K562 (cell line): ENCODE measurements around the gene XAGE3. TPM values are rescaled to one million over a fixed set of nuclear protein-coding genes. Genes with fewer than 3 reads are reported as not detected.

Experiments
- ATAC-seq: fragments of 200-7000 bp; cut with Tn5 transposase; 3 replicates; pipeline ENCODE4 v1.9.1; 2020; ENCODE audit warnings: moderate library complexity
- BruUV-seq: library from RNA; stranded (reverse); fragments of 400-500 nt; replicated peaks from 2 replicates; lab custom pipeline; 2021; lab: Mats Ljungman, UMichigan
- CTCF ChIA-PET: fragments of 300-600 bp; formaldehyde crosslinking; extraction: SDS; loops from one replicate; lab custom pipeline; 2021; ENCODE audit warnings: low intra/inter-chr PET ratio; lab: Yijun Ruan, JAX
- POLR2A ChIA-PET: fragments of 300-600, 350-650 bp; sonication (Branson Sonifier 250); formaldehyde crosslinking; extraction: SDS; loops from one replicate; lab custom pipeline; 2021; ENCODE audit warnings: antibody characterized with exemption, inconsistent platforms; lab: Yijun Ruan, JAX
- DNase-seq, 4 experiments: peaks; one replicate each; pipeline versions ENCODE4 v3.0.0 to v3.0.0-alpha.2; 2011 to 2018; ENCODE audit warnings: low spot score in 3 of 4, mixed read lengths in 3 of 4; ENCODE audit errors: extremely low read depth in 1 of 4
- FAIRE-seq: peaks from 2 replicates; lab custom pipeline; 2011; peaks lifted over from hg19 to GRCh38; lab: Jason Lieb, UNC
- H2AFZ ChIP-seq: 2 replicates; pipeline ENCODE4 v1.6.0; 2011; ENCODE audit warnings: low read depth, low read length, control low read depth, inconsistent platforms
- H3K27ac ChIP-seq: fragments of 200-600 bp; 3 replicates; pipeline ENCODE4 v1.8.0; 2011; ENCODE audit warnings: low read depth, mild to moderate bottlenecking, control low read depth, inconsistent platforms, low read length, moderate library complexity, mixed read lengths; ENCODE audit errors: extremely low read depth
- H3K27me3 ChIP-seq, 2 experiments: fragments of 300-600 bp in 1 of 2; 2 replicates in 1 of 2; 3 replicates in 1 of 2; pipeline versions ENCODE4 v1.6.0 to v1.8.0; 2011; ENCODE audit warnings: inconsistent platforms in 2 of 2, low read length in 2 of 2, mild to moderate bottlenecking in 1 of 2, mixed read lengths in 1 of 2, moderate library complexity in 1 of 2; ENCODE audit not compliant: control insufficient read depth in 2 of 2, insufficient read depth in 2 of 2
- H3K36me3 ChIP-seq: fragments of 300-600 bp; 3 replicates; pipeline ENCODE4 v1.8.0; 2011; ENCODE audit warnings: mild to moderate bottlenecking, low read length, inconsistent platforms; ENCODE audit not compliant: control insufficient read depth, insufficient read depth
- H3K4me1 ChIP-seq, 2 experiments: fragments of 200-600 bp in 1 of 2; replicated peaks in 1 of 2; 2 replicates in 1 of 2; 3 replicates in 1 of 2; pipeline versions ENCODE4 v1.5.1 to v1.8.0; 2011; ENCODE audit warnings: inconsistent platforms in 2 of 2, low read length in 2 of 2, mild to moderate bottlenecking in 1 of 2, mixed read lengths in 1 of 2, moderate library complexity in 1 of 2; ENCODE audit not compliant: control insufficient read depth in 2 of 2, insufficient read depth in 2 of 2
- H3K4me2 ChIP-seq: 2 replicates; pipeline ENCODE4 v1.6.1; 2011; ENCODE audit warnings: low read length, control low read depth, inconsistent platforms, mixed read lengths; ENCODE audit not compliant: insufficient read depth
- H3K4me3 ChIP-seq: fragments of 200-600 bp; sonication (generic), shearing (Covaris generic); 2 replicates; pipeline ENCODE4 v1.5.1; 2016; ENCODE audit warnings: control low read depth, inconsistent platforms
- H3K79me2 ChIP-seq: fragments of 200-600 bp; 3 replicates; pipeline ENCODE4 v1.8.0; 2011; ENCODE audit warnings: low read length, inconsistent platforms; ENCODE audit not compliant: control insufficient read depth, insufficient read depth
- H3K9ac ChIP-seq, 2 experiments: 2 replicates each; pipeline versions ENCODE4 v1.6.0 to v1.6.1; 2011; ENCODE audit warnings: low read depth in 2 of 2, low read length in 2 of 2, control low read depth in 1 of 2, inconsistent platforms in 1 of 2, mild to moderate bottlenecking in 1 of 2, mixed read lengths in 1 of 2; ENCODE audit not compliant: insufficient read depth in 1 of 2
- H3K9me1 ChIP-seq: one replicate; pipeline ENCODE4 v1.6.0; 2011; ENCODE audit warnings: inconsistent platforms, mild to moderate bottlenecking, low read length, moderate library complexity; ENCODE audit not compliant: control insufficient read depth, insufficient read depth
- H3K9me3 ChIP-seq: replicated peaks from 2 replicates; pipeline ENCODE4 v1.5.1; 2011; ENCODE audit warnings: low read depth, low read length, inconsistent platforms; ENCODE audit not compliant: control insufficient read depth, insufficient read depth
- H4K20me1 ChIP-seq: replicated peaks from 2 replicates; pipeline ENCODE4 v1.6.1; 2011; ENCODE audit warnings: low read length, inconsistent platforms, mixed read lengths; ENCODE audit not compliant: control insufficient read depth, insufficient read depth
- FOXO4 ChIP-seq: fragments of 450-650 bp; formaldehyde crosslinking; IDR thresholded peaks from 2 replicates; pipeline ENCODE4 v1.4.0; 2020; ENCODE audit warnings: mild to moderate bottlenecking, moderate library complexity
- HLTF ChIP-seq: fragments of 450-650 bp; IDR thresholded peaks from 2 replicates; pipeline ENCODE4 v1.6.1; 2016
- HOMEZ ChIP-seq: fragments of 250-450 bp; sonication (Bioruptor Pico); IDR thresholded peaks from 2 replicates; pipeline ENCODE4 v1.4.0; 2020; ENCODE audit warnings: mild to moderate bottlenecking, moderate library complexity
- LCOR ChIP-seq: sonication (generic); formaldehyde crosslinking; IDR thresholded peaks from 2 replicates; pipeline ENCODE4 v1.8.0; 2022; ENCODE audit warnings: mild to moderate bottlenecking, missing genetic modification reagents
- MEIS2 ChIP-seq: fragments of 450-650 bp; IDR thresholded peaks from 2 replicates; pipeline ENCODE4 v1.6.1; 2014; ENCODE audit warnings: mild to moderate bottlenecking; ENCODE audit not compliant: partially characterized antibody
- NCOA2 ChIP-seq, 2 experiments: fragments of 450-650 bp; IDR thresholded peaks; 2 replicates each; pipeline ENCODE4 v1.6.1; 2018; ENCODE audit warnings: mild to moderate bottlenecking in 2 of 2, moderate library complexity in 1 of 2; ENCODE audit not compliant: partially characterized antibody in 2 of 2
- NRF1 ChIP-seq, 2 experiments: fragments of 450-650 bp; IDR thresholded peaks in 1 of 2; conservative IDR thresholded peaks in 1 of 2; 2 replicates each; pipeline ENCODE4 v1.6.1; 2014; ENCODE audit warnings: mild to moderate bottlenecking in 2 of 2
- PATZ1 ChIP-seq: fragments of 250-450 bp; sonication (Bioruptor Pico); IDR thresholded peaks from 2 replicates; pipeline ENCODE4 v1.5.0; 2020; ENCODE audit warnings: mild to moderate bottlenecking, borderline replicate concordance
- SPI1 ChIP-seq: IDR thresholded peaks from 2 replicates; pipeline ENCODE4 v1.6.1; 2011; ENCODE audit warnings: low read depth, low read length, control low read depth, borderline replicate concordance
- TAF15 ChIP-seq: fragments of 200-400 bp; formaldehyde crosslinking; IDR thresholded peaks from 2 replicates; pipeline ENCODE4 v1.6.1; 2017; ENCODE audit warnings: mild to moderate bottlenecking, low read depth, low read length, moderate library complexity
- TEAD1 ChIP-seq, 2 experiments: fragments of 450-650 bp in 1 of 2; sonication (generic) in 1 of 2; formaldehyde crosslinking; IDR thresholded peaks; 2 replicates each; pipeline versions ENCODE4 v1.4.0 to v1.8.0; 2020 to 2022; ENCODE audit warnings: mild to moderate bottlenecking in 2 of 2, missing genetic modification reagents in 1 of 2
- TRIM28 ChIP-seq: fragments of 450-650 bp; IDR thresholded peaks from 2 replicates; pipeline ENCODE4 v1.6.1; 2017
- USF2 ChIP-seq: sonication (generic); formaldehyde crosslinking; IDR thresholded peaks from 2 replicates; pipeline ENCODE4 v1.5.0; 2020; ENCODE audit warnings: missing genetic modification reagents
- ZBTB17 ChIP-seq: fragments of 450-650 bp; formaldehyde crosslinking; IDR thresholded peaks from 2 replicates; pipeline ENCODE4 v1.4.0; 2020; ENCODE audit warnings: mild to moderate bottlenecking
- ZC3H4 ChIP-seq: sonication (generic); formaldehyde crosslinking; IDR thresholded peaks from 2 replicates; pipeline ENCODE4 v1.9.0; 2021; ENCODE audit warnings: missing genetic modification reagents, borderline replicate concordance
- ZNF212 ChIP-seq: fragments of 450-650 bp; formaldehyde crosslinking; IDR thresholded peaks from 2 replicates; pipeline ENCODE4 v1.4.0; 2020; ENCODE audit warnings: mild to moderate bottlenecking
- ZNF398 ChIP-seq: fragments of 250-450 bp; sonication (Bioruptor Pico); IDR thresholded peaks from 2 replicates; pipeline ENCODE4 v1.8.0; 2021; ENCODE audit warnings: moderate library complexity, mild to moderate bottlenecking, inconsistent platforms
- WGBS: fragments of 100-300 bp; shearing (Covaris generic); methylation state at CpG from one replicate; pipeline ENCODE4 v1.1.6; 2016; ENCODE audit warnings: low coverage, mixed read lengths; ENCODE audit not compliant: insufficient coverage; ENCODE audit errors: missing lambda C conversion rate; 5-methylcytosine and 5-hydroxymethylcytosine counted together
- in situ Hi-C: fragments of 300-500 bp; cut with MboI; formaldehyde crosslinking; loops from 4 replicates; pipeline ENCODE4 v1.15.0; 2018; ENCODE audit warnings: inconsistent platforms, mixed read lengths
- intact Hi-C: fragments of 100-400 bp; cut with micrococcal nuclease; formaldehyde crosslinking; loops from 2 replicates; pipeline ENCODE4 v1.14.2; 2022
- polyA plus RNA-seq, 8 experiments: library from polyadenylated mRNA; depleted of rRNA in 4 of 8; stranded (reverse) in 5 of 8; unstranded in 3 of 8; fragments of >200 nt; fragmentation: Nextera tagmentation in 2 of 8; fragmentation: Illumina TruSeq in 1 of 8; extraction: Ambion mirVana in 2 of 8; extraction: Trizol in 1 of 8; gene quantifications; 2 replicates each; pipeline versions ENCODE4 v1.2.1 to v1.2.3, GENCODE V29; 2011 to 2014; ENCODE audit warnings: inconsistent platforms in 1 of 8, missing spikeins in 1 of 8
- total RNA-seq, 7 experiments: library from RNA; depleted of rRNA in 6 of 7; stranded (reverse); fragments of >200 nt in 6 of 7; fragmentation: Illumina TruSeq in 2 of 7; extraction: Trizol in 2 of 7; gene quantifications; 2 replicates each; pipeline versions ENCODE4 v1.2.1 to v1.2.3, GENCODE V29; 2011 to 2021; ENCODE audit warnings: low replicate concordance in 1 of 7

XAGE3 gene
- total and polyA plus RNA-seq, 9 of the 15 experiments (the other 6 are each of a cell fraction or from before 2014, with no cell fraction given), result 0.15 to 0.21 TPM; not detected in 7

GRCh38 chrX:52830551-52830950, 37.3 kb downstream of the XAGE3 start:
- WGBS, result 0% methylated on average over 2 of the region's 3 CpGs
- intact Hi-C loops, result no loop called here
- TF ChIP-seq MEIS2 (no peak), TAF15 (no peak), SPI1 (no peak), HOMEZ (no peak), NRF1 (conservative IDR thresholded peaks at IDR 0.05 in 1 of 2, IDR thresholded peaks at IDR 0.05 in 1 of 2) (no peak), TEAD1 (CRISPR knock-in tag; IDR thresholded peaks at IDR 0.05) (no peak), HLTF (no peak), TRIM28 (no peak), PATZ1 (no peak), USF2 (CRISPR knock-in tag) (no peak), NCOA2 (IDR thresholded peaks at IDR 0.05; ENCODE audit: partially characterized antibody in 2 of 2) (no peak), FOXO4 (CRISPR knock-in tag) (no peak), ZNF398 (CRISPR knock-in tag) (no peak), ZNF212 (CRISPR knock-in tag) (no peak), LCOR (CRISPR knock-in tag) (no peak), ZC3H4 (CRISPR knock-in tag) (no peak), ZBTB17 (no peak)

More at GRCh38 chrX:52830551-52830950, 37.3 kb downstream of the XAGE3 start:
- Histone ChIP-seq H3K79me2 (no peaks in the 10 kb centered on the region), H3K9me3 (no peaks in the 10 kb centered on the region), H3K4me2 (no peak overlapping the region), H3K27ac (no peak overlapping the region), H2AFZ (no peak overlapping the region), H3K4me3 (no peak overlapping the region), H3K9me1 (no peaks in the 10 kb centered on the region), H3K4me1 (no peaks in the 10 kb centered on the region), H4K20me1 (no peaks in the 10 kb centered on the region), H3K36me3 (no peaks in the 10 kb centered on the region), H3K9ac (no peak overlapping the region), H3K27me3 (no peaks in the 10 kb centered on the region)
- ATAC-seq (no peak), FAIRE-seq (no peak), DNase-seq (no peak)
- POLR2A ChIA-PET, result no interaction called here
- BruUV-seq, result no TSS peak
- CTCF ChIA-PET, result no interaction called here
- in situ Hi-C loops, result no loop called here
